ENCODE results near the gene HHIPL1. TPM values are rescaled to one million over a fixed set of nuclear protein-coding genes. Genes with fewer than 3 reads are reported as not detected.
"Not testable (repeated sequence)": the region's sequence is repeated elsewhere in the genome, so short reads cannot be mapped to it uniquely, and the experiment has no call there.

Gene HHIPL1
- polyA plus RNA-seq, 1 donor = 0.98 TPM

GRCh38 chr14:99658218-99658845, 13.4 kb downstream of the HHIPL1 start:
- DNase-seq = no peak

- no peak for DNase-seq
Measured at GRCh38 chr14:99659333-99659741, 14.4 kb downstream of the HHIPL1 start.

- DNase-seq = no peak
Measured at GRCh38 chr14:99660006-99660566, 15.2 kb downstream of the HHIPL1 start.

- no peak for DNase-seq
Measured at GRCh38 chr14:99660794-99661193, 15.9 kb downstream of the HHIPL1 start.

- DNase-seq = not testable (repeated sequence)
Measured at GRCh38 chr14:99661206-99661605, 16.3 kb downstream of the HHIPL1 start.

- no peak for DNase-seq
Measured at GRCh38 chr14:99662846-99663245, 17.9 kb downstream of the HHIPL1 start.

- no peak for DNase-seq
Measured at GRCh38 chr14:99663386-99664057, 18.6 kb downstream of the HHIPL1 start.

- DNase-seq = no peak
Measured at GRCh38 chr14:99664058-99664936, 19.4 kb downstream of the HHIPL1 start.

- no peak for DNase-seq
Measured at GRCh38 chr14:99664937-99665273, 20.0 kb downstream of the HHIPL1 start.

GRCh38 chr14:99666533-99666932, 21.6 kb downstream of the HHIPL1 start:
- no peak for DNase-seq

GRCh38 chr14:99667045-99667444, 22.1 kb downstream of the HHIPL1 start:
- no peak for DNase-seq

GRCh38 chr14:99667821-99668220, 22.9 kb downstream of the HHIPL1 start:
- DNase-seq = no peak

- no peak for DNase-seq
Measured at GRCh38 chr14:99668307-99669295, 23.7 kb downstream of the HHIPL1 start.

GRCh38 chr14:99670361-99671234, 25.7 kb downstream of the HHIPL1 start:
- DNase-seq = no peak

- no peak for DNase-seq
Measured at GRCh38 chr14:99671235-99672224, 26.6 kb downstream of the HHIPL1 start.

GRCh38 chr14:99672506-99673304, 27.8 kb downstream of the HHIPL1 start:
- DNase-seq = no peak

GRCh38 chr14:99673305-99674063, 28.6 kb downstream of the HHIPL1 start:
- no peak for DNase-seq

All from left kidney (tissue), 2 donors.